Liver (tissue), 3 donors: ENCODE results near the gene FLG2.

Source experiments
- TF ChIP-seq, protein P1 (sequence below): fragments of 150-350 bp; IDR thresholded peaks from 2 replicates; pipeline ENCODE4 v1.5.1; 2017; ENCODE audit warnings: improper control_type of control experiment, low read depth, low read length; ENCODE audit not compliant: missing input control
- TF ChIP-seq, protein P2 (sequence below): IDR thresholded peaks from 2 replicates; pipeline ENCODE4 v1.6.1; 2016; ENCODE audit warnings: antibody characterized with exemption
- donor health status: healthy.
- donor health status: healthy.

DNA sequence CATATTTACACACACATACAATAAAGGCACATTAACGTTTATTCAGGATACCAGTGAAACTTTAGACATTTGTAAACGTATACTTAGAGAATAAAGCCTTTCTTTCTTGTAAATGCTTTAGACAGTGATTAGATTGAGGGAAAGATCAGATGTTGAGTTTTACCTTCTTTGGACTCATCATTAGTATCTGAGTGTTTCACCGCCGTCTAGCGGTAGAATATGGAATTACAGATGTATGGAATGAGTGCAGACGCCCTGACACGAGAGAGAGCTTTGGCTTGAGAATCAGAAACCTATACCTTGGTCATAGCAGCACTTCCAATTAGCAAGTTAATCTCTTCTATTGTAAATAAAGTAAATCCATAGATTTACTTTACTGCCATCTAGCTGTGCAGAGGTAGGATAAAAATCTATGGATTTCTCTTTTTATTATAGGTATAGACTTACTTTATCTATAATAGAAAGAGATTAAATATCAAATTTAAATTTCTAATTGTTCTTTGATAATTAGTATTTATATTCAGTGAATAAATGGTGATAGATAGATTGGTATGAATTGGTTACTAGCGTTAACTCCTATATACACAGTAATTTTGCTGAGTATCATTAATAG is 12.6 kb downstream of the FLG2 start:
- TF ChIP-seq, protein P1, sequence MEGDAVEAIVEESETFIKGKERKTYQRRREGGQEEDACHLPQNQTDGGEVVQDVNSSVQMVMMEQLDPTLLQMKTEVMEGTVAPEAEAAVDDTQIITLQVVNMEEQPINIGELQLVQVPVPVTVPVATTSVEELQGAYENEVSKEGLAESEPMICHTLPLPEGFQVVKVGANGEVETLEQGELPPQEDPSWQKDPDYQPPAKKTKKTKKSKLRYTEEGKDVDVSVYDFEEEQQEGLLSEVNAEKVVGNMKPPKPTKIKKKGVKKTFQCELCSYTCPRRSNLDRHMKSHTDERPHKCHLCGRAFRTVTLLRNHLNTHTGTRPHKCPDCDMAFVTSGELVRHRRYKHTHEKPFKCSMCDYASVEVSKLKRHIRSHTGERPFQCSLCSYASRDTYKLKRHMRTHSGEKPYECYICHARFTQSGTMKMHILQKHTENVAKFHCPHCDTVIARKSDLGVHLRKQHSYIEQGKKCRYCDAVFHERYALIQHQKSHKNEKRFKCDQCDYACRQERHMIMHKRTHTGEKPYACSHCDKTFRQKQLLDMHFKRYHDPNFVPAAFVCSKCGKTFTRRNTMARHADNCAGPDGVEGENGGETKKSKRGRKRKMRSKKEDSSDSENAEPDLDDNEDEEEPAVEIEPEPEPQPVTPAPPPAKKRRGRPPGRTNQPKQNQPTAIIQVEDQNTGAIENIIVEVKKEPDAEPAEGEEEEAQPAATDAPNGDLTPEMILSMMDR: peak; percentile 79
- TF ChIP-seq, protein P2, sequence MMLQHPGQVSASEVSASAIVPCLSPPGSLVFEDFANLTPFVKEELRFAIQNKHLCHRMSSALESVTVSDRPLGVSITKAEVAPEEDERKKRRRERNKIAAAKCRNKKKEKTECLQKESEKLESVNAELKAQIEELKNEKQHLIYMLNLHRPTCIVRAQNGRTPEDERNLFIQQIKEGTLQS: no peak
